MCF 10A (cell line): ENCODE data around the gene PEAR1. TPM values are rescaled to one million over a fixed set of nuclear protein-coding genes. Genes with fewer than 3 reads are reported as not detected.
A peak's percentile ranks its signal among the peaks of the same experiment; 100 is the strongest.

Experiments
- BruUV-seq: library from RNA; stranded (reverse); fragments of 400-500 nt; replicated peaks from 2 replicates; lab custom pipeline; 2021; lab: Mats Ljungman, UMichigan
- CTCF ChIA-PET: fragments of 300-600 bp; sonication (Branson Sonifier 250); formaldehyde crosslinking; extraction: SDS; loops from one replicate; lab custom pipeline; 2021; ENCODE audit warnings: antibody characterized with exemption, inconsistent platforms; lab: Yijun Ruan, JAX
- POLR2A ChIA-PET: fragments of 300-600, 350-650 bp; sonication (Branson Sonifier 250); formaldehyde crosslinking; extraction: SDS; loops from one replicate; lab custom pipeline; 2020; ENCODE audit warnings: antibody characterized with exemption, inconsistent platforms; lab: Yijun Ruan, JAX
- DNase-seq: peaks from one replicate; pipeline ENCODE4 v3.0.0-alpha.2; 2018; ENCODE audit not compliant: unreplicated experiment
- H3K27ac Mint-ChIP-seq: one replicate; pipeline ENCODE4 v1.8.0; 2022; ENCODE audit warnings: mild to moderate bottlenecking, low read depth, mixed read lengths; ENCODE audit not compliant: unreplicated experiment
- H3K27me3 Mint-ChIP-seq: one replicate; pipeline ENCODE4 v1.8.0; 2022; ENCODE audit warnings: mixed read lengths; ENCODE audit not compliant: insufficient read depth, unreplicated experiment
- H3K36me3 Mint-ChIP-seq: one replicate; pipeline ENCODE4 v1.8.0; 2022; ENCODE audit warnings: mild to moderate bottlenecking, moderate library complexity, mixed read lengths; ENCODE audit not compliant: insufficient read depth, unreplicated experiment
- H3K4me1 Mint-ChIP-seq: one replicate; pipeline ENCODE4 v1.8.0; 2022; ENCODE audit warnings: mixed read lengths; ENCODE audit not compliant: insufficient read depth, unreplicated experiment
- H3K4me3 Mint-ChIP-seq: one replicate; pipeline ENCODE4 v1.8.0; 2022; ENCODE audit warnings: mild to moderate bottlenecking, moderate library complexity, mixed read lengths; ENCODE audit not compliant: unreplicated experiment
- H3K9me3 Mint-ChIP-seq: one replicate; pipeline ENCODE4 v1.8.0; 2022; ENCODE audit warnings: mixed read lengths; ENCODE audit not compliant: unreplicated experiment
- CTCF ChIP-seq: fragments of 200-600 bp; IDR thresholded peaks from one replicate; pipeline ENCODE4 v1.8.0; 2022; ENCODE audit warnings: antibody characterized with exemption, mild to moderate bottlenecking; ENCODE audit not compliant: unreplicated experiment
- intact Hi-C: fragments of 100-400 bp; cut with micrococcal nuclease; formaldehyde crosslinking; loops from 2 replicates; pipeline ENCODE4 v1.14.1; 2022
- total RNA-seq: library from RNA; stranded (reverse); gene quantifications from 2 replicates; pipeline ENCODE4 v1.2.3, GENCODE V29; 2022

PEAR1 gene
- total RNA-seq, 1 experiment from 2014 or later: 6.5 TPM

GRCh38 chr1:156851779-156852417, 41.6 kb upstream of the PEAR1 start:
- H3K36me3 Mint-ChIP-seq: no peaks in the 10 kb centered on the region
- ChIA-PET CTCF (interaction anchor here (0.5 to 18.7 kb wide), 9 partner anchors 9 to 130 kb away, joined by 3 to 353 read pairs (median 4); partner anchors contain the start of genes INSRR and NTRK1), POLR2A (no interaction called here)
- peaks cover 19% of the 10 kb centered on the region for H3K27me3 Mint-ChIP-seq
- H3K9me3 Mint-ChIP-seq: no peaks in the 10 kb centered on the region
- no peak overlapping the region for H3K27ac Mint-ChIP-seq
- BruUV-seq: no TSS peak
- TF ChIP-seq CTCF: no peak
- H3K4me1 Mint-ChIP-seq: peaks cover 13% of the 10 kb centered on the region
- intact Hi-C loops: no loop called here
- H3K4me3 Mint-ChIP-seq: no peak overlapping the region
- no peak for DNase-seq

- TF ChIP-seq CTCF: no peak
- Mint-ChIP-seq H3K9me3 (no peaks in the 10 kb centered on the region), H3K27me3 (peaks cover 17% of the 10 kb centered on the region), H3K4me1 (peaks cover 13% of the 10 kb centered on the region), H3K4me3 (no peak overlapping the region), H3K27ac (no peak overlapping the region), H3K36me3 (no peaks in the 10 kb centered on the region)
- DNase-seq: peak; percentile 85
- no TSS peak for BruUV-seq
- CTCF ChIA-PET: interaction anchor here (0.5 to 18.7 kb wide), 9 partner anchors 9 to 131 kb away, joined by 3 to 353 read pairs (median 4); no protein-coding TSS in a partner anchor
- POLR2A ChIA-PET: no interaction called here
- intact Hi-C loops: no loop called here
Measured at GRCh38 chr1:156852418-156852874, 41.1 kb upstream of the PEAR1 start.

GRCh38 chr1:156853761-156854160, 39.8 kb upstream of the PEAR1 start:
- intact Hi-C loops: no loop called here
- DNase-seq: no peak
- ChIA-PET CTCF (interaction anchor here (0.6 to 18.7 kb wide), 8 partner anchors 15 to 211 kb away, joined by 3 to 353 read pairs (median 5); no protein-coding TSS in a partner anchor), POLR2A (no interaction called here)
- no peaks in the 10 kb centered on the region for H3K9me3 Mint-ChIP-seq
- H3K36me3 Mint-ChIP-seq: no peaks in the 10 kb centered on the region
- TF ChIP-seq CTCF: no peak
- H3K27ac Mint-ChIP-seq: no peak overlapping the region
- no TSS peak for BruUV-seq
- H3K27me3 Mint-ChIP-seq: peaks cover 17% of the 10 kb centered on the region
- H3K4me3 Mint-ChIP-seq: no peak overlapping the region
- peaks cover 17% of the 10 kb centered on the region for H3K4me1 Mint-ChIP-seq

- Mint-ChIP-seq H3K27me3 (peaks cover 22% of the 10 kb centered on the region), H3K4me1 (peaks cover 19% of the 10 kb centered on the region), H3K9me3 (no peaks in the 10 kb centered on the region), H3K4me3 (no peak overlapping the region), H3K27ac (no peak overlapping the region), H3K36me3 (no peaks in the 10 kb centered on the region)
- BruUV-seq: no TSS peak
- CTCF ChIA-PET: interaction anchor here (0.6 to 18.7 kb wide), 9 partner anchors 14 to 83 kb away, joined by 3 to 353 read pairs (median 5); no protein-coding TSS in a partner anchor
- no peak for TF ChIP-seq CTCF
- POLR2A ChIA-PET: interaction anchor here (0.8 kb wide), 1 partner anchor 215 kb away, joined by 3 read pairs; no protein-coding TSS in a partner anchor
- DNase-seq: no peak
- intact Hi-C loops: no loop called here
Measured at GRCh38 chr1:156854634-156855033, 38.9 kb upstream of the PEAR1 start.
